GM12878 (cell line): ENCODE measurements around the gene CENPH. TPM values are rescaled to one million over a fixed set of nuclear protein-coding genes. Genes with fewer than 3 reads are reported as not detected.

Experiments
- ATAC-seq: fragments of 200-7000 bp; cut with Tn5 transposase; 3 replicates; pipeline ENCODE4 v1.9.1; 2020; ENCODE audit warnings: mild to moderate bottlenecking, moderate library complexity
- BruUV-seq: library from RNA; stranded (reverse); fragments of 400-500 nt; replicated peaks from 2 replicates; lab custom pipeline; 2021; lab: Mats Ljungman, UMichigan
- CTCF ChIA-PET: fragments of 300-600 bp; sonication (Branson Sonifier 250); formaldehyde crosslinking; extraction: SDS; loops from one replicate; lab custom pipeline; 2021; ENCODE audit warnings: inconsistent platforms; lab: Yijun Ruan, JAX
- POLR2A ChIA-PET: fragments of 350-600 bp; formaldehyde crosslinking; extraction: SDS; loops from one replicate; lab custom pipeline; 2021; ENCODE audit warnings: inconsistent platforms; lab: Charles Lee
- RAD21 ChIA-PET: fragments of 300-600 bp; sonication (Branson Sonifier 250); formaldehyde crosslinking; loops from one replicate; lab custom pipeline; 2023; ENCODE audit warnings: antibody characterized with exemption; ENCODE audit not compliant: unreplicated experiment; lab: Charles Lee
- SMC1A ChIA-PET: fragments of 300-600 bp; sonication (Branson Sonifier 250); formaldehyde crosslinking; loops from one replicate; lab custom pipeline; 2023; ENCODE audit not compliant: unreplicated experiment, uncharacterized antibody; lab: Charles Lee
- DNase-seq: peaks from one replicate; pipeline ENCODE4 v3.0.0-alpha.2; 2011; ENCODE audit warnings: low read depth, low spot score
- FAIRE-seq: peaks from 3 replicates; lab custom pipeline; 2011; peaks lifted over from hg19 to GRCh38; lab: Jason Lieb, UNC
- H2AFZ ChIP-seq: 2 replicates; pipeline ENCODE4 v1.6.0; 2011; ENCODE audit warnings: low read depth, low read length, control low read depth; ENCODE audit not compliant: control insufficient read depth
- H3K27ac ChIP-seq: 2 replicates; pipeline ENCODE4 v1.5.1; 2011; ENCODE audit warnings: control low read depth; ENCODE audit not compliant: control insufficient read depth, insufficient read depth
- H3K27me3 ChIP-seq, 2 experiments: replicated peaks in 1 of 2; 2 replicates each; pipeline versions ENCODE4 v1.6.0 to v1.6.1; 2011; ENCODE audit warnings: low read length in 1 of 2; ENCODE audit not compliant: control insufficient read depth in 2 of 2, insufficient read depth in 2 of 2
- H3K36me3 ChIP-seq, 2 experiments: 2 replicates each; pipeline ENCODE4 v1.5.1; 2011; ENCODE audit warnings: low read length in 1 of 2; ENCODE audit not compliant: control insufficient read depth in 2 of 2, insufficient read depth in 2 of 2
- H3K4me1 ChIP-seq: 2 replicates; pipeline ENCODE4 v1.6.1; 2011; ENCODE audit warnings: mild to moderate bottlenecking, low read length, moderate library complexity, mixed read lengths; ENCODE audit not compliant: control insufficient read depth, insufficient read depth
- H3K4me2 ChIP-seq: 2 replicates; pipeline ENCODE4 v1.6.0; 2011; ENCODE audit warnings: control low read depth; ENCODE audit not compliant: control insufficient read depth, insufficient read depth
- H3K4me3 ChIP-seq: fragments of 200-600 bp; sonication (generic); 2 replicates; pipeline ENCODE4 v1.5.1; 2016
- H3K79me2 ChIP-seq: 2 replicates; pipeline ENCODE4 v1.6.0; 2011; ENCODE audit warnings: low read length; ENCODE audit not compliant: control insufficient read depth, insufficient read depth
- H3K9ac ChIP-seq: 2 replicates; pipeline ENCODE4 v1.8.0; 2011; ENCODE audit warnings: low read length, control low read depth, mixed read lengths; ENCODE audit not compliant: control insufficient read depth, insufficient read depth
- H3K9me3 ChIP-seq: replicated peaks from 3 replicates; pipeline ENCODE4 v1.5.1; 2011; ENCODE audit warnings: mild to moderate bottlenecking, low read length; ENCODE audit not compliant: control insufficient read depth, insufficient read depth
- H4K20me1 ChIP-seq: 2 replicates; pipeline ENCODE4 v1.6.0; 2011; ENCODE audit not compliant: control insufficient read depth, insufficient read depth
- BCLAF1 ChIP-seq: fragments of 450-650 bp; IDR thresholded peaks from 2 replicates; pipeline ENCODE4 v1.6.1; 2017; ENCODE audit warnings: antibody characterized with exemption, mild to moderate bottlenecking, moderate library complexity
- CBX5 ChIP-seq: sonication (generic); IDR thresholded peaks from 2 replicates; pipeline ENCODE4 v1.6.1; 2016; ENCODE audit warnings: low read depth, moderate library complexity, mild to moderate bottlenecking, inconsistent platforms
- FOXK2 ChIP-seq: fragments of 450-650 bp; IDR thresholded peaks from 2 replicates; pipeline ENCODE4 v1.6.1; 2017; ENCODE audit warnings: mild to moderate bottlenecking, moderate library complexity
- GATAD2B ChIP-seq: fragments of 450-650 bp; conservative IDR thresholded peaks from 2 replicates; pipeline ENCODE4 v1.6.1; 2017; ENCODE audit warnings: low read depth, mild to moderate bottlenecking, moderate library complexity
- MLLT1 ChIP-seq: fragments of 450-650 bp; IDR thresholded peaks from 2 replicates; pipeline ENCODE4 v1.6.1; 2016; ENCODE audit warnings: mild to moderate bottlenecking
- MTA2 ChIP-seq: fragments of 450-650 bp; IDR thresholded peaks from 2 replicates; pipeline ENCODE4 v1.6.1; 2016; ENCODE audit warnings: low read depth, mild to moderate bottlenecking, moderate library complexity
- NFXL1 ChIP-seq: fragments of 450-650 bp; IDR thresholded peaks from 2 replicates; pipeline ENCODE4 v1.6.1; 2017; ENCODE audit warnings: antibody characterized with exemption, mild to moderate bottlenecking, borderline replicate concordance
- NRF1 ChIP-seq: conservative IDR thresholded peaks from 2 replicates; pipeline ENCODE4 v1.6.1; 2011; ENCODE audit warnings: mild to moderate bottlenecking, low read depth, low read length, improper control_type of control experiment
- REST ChIP-seq: IDR thresholded peaks from 2 replicates; pipeline ENCODE4 v1.6.1; 2012; ENCODE audit warnings: mild to moderate bottlenecking, low read depth, low read length
- SRF ChIP-seq, 2 experiments: IDR thresholded peaks; 2 replicates each; pipeline ENCODE4 v1.6.1; 2011; ENCODE audit warnings: low read depth in 2 of 2, low read length in 2 of 2, mild to moderate bottlenecking in 1 of 2, moderate library complexity in 1 of 2
- USF2 ChIP-seq: IDR thresholded peaks from 2 replicates; pipeline ENCODE4 v1.6.1; 2011; ENCODE audit warnings: low read depth, low read length, improper control_type of control experiment, borderline replicate concordance
- WGBS: methylation state at CpG from one replicate; pipeline ENCODE4 v1.1.6; 2016; ENCODE audit warnings: low lambda C conversion rate; ENCODE audit not compliant: insufficient replicate concordance, insufficient coverage; ENCODE audit errors: missing lambda C conversion rate; 5-methylcytosine and 5-hydroxymethylcytosine counted together
- in situ Hi-C: fragments of 300-500 bp; cut with MboI; formaldehyde crosslinking; loops from 9 replicates; pipeline ENCODE4 v1.14.3; 2018; ENCODE audit warnings: mixed read lengths
- intact Hi-C: fragments of 100-400 bp; cut with micrococcal nuclease; formaldehyde crosslinking; loops from one replicate; pipeline ENCODE4 v1.14.2; 2022; ENCODE audit not compliant: unreplicated experiment
- polyA plus RNA-seq, 11 experiments: library from polyadenylated mRNA; depleted of rRNA in 4 of 11; unstranded in 6 of 11; stranded (reverse) in 5 of 11; fragments of >200 nt; fragmentation: Nextera tagmentation in 4 of 11; fragmentation: Illumina TruSeq in 1 of 11; extraction: Ambion mirVana in 4 of 11; extraction: Trizol in 1 of 11; gene quantifications; 1 replicate in 1 of 11; 2 replicates in 10 of 11; pipeline versions ENCODE4 v1.2.1 to v1.2.3, GENCODE V29; 2011 to 2016; ENCODE audit warnings: inconsistent platforms in 2 of 11, missing spikeins in 2 of 11, low read depth in 1 of 11
- total RNA-seq, 4 experiments: library from RNA; depleted of rRNA in 3 of 4; stranded (reverse); fragments of >200 nt in 3 of 4; fragmentation: Illumina TruSeq in 1 of 4; extraction: Trizol in 1 of 4; gene quantifications; 2 replicates each; pipeline versions ENCODE4 v1.2.1 to v1.2.3, GENCODE V29; 2013 to 2021

CENPH gene
- total and polyA plus RNA-seq, 10 of the 15 experiments (the other 5 are each of a cell fraction or from before 2014, with no cell fraction given) = 7.3 to 65.6 (median 45.9) TPM

GRCh38 chr5:69224520-69224919, 35.1 kb downstream of the CENPH start:
- BruUV-seq = no TSS peak

More at GRCh38 chr5:69224520-69224919, 35.1 kb downstream of the CENPH start:
- H3K9ac ChIP-seq = no peak overlapping the region
- TF ChIP-seq GATAD2B = no peak
- no peak for TF ChIP-seq BCLAF1
- no peak for TF ChIP-seq MLLT1
- TF ChIP-seq REST = no peak
- TF ChIP-seq FOXK2 = no peak
- no peak for TF ChIP-seq NRF1
- TF ChIP-seq USF2 = no peak
- no peak for TF ChIP-seq CBX5
- no peak for TF ChIP-seq NFXL1
- no peak for TF ChIP-seq MTA2
- TF ChIP-seq SRF (IDR thresholded peaks at IDR 0.05; ENCODE audit: low read depth in 2 of 2, low read length in 2 of 2) = no peak
- TF ChIP-seq, all 136 proteins: peak for 0
- ChIA-PET POLR2A (no interaction called here), RAD21 (no interaction called here), CTCF (interaction anchor here (0.6 kb wide), 1 partner anchor 12 kb away, joined by 4 read pairs; no protein-coding TSS in a partner anchor), SMC1A (interaction anchor here (0.6 kb wide), 1 partner anchor 123 kb away, joined by 3 read pairs; no protein-coding TSS in a partner anchor)
- Histone ChIP-seq H3K9me3 (no peaks in the 10 kb centered on the region), H3K4me2 (no peak overlapping the region), H4K20me1 (no peaks in the 10 kb centered on the region), H3K4me3 (no peak overlapping the region), H3K27me3 (no peaks in the 10 kb centered on the region), H3K79me2 (peaks cover 6% of the 10 kb centered on the region), H3K36me3 (no peaks in the 10 kb centered on the region; a peak in 2 of 4 replicates), H3K27ac (no peak overlapping the region), H2AFZ (no peak overlapping the region), H3K4me1 (no peaks in the 10 kb centered on the region)
- intact Hi-C loops (no loop called here), in situ Hi-C loops (no loop called here)
- no peak for FAIRE-seq
- no peak for ATAC-seq
- WGBS = 100% methylated on average over 8 of the region's 8 CpGs
- DNase-seq = no peak
